Endothelial cell (in vitro differentiated cells): ENCODE data around the gene FGD3. TPM values are rescaled to one million over a fixed set of nuclear protein-coding genes. Genes with fewer than 3 reads are reported as not detected.
"Not testable (repeated sequence)": the region's sequence is repeated elsewhere in the genome, so short reads cannot be mapped to it uniquely, and the experiment has no call there.

Source experiments
- DNase-seq: peaks from one replicate; pipeline ENCODE4 v3.0.0; 2021; ENCODE audit warnings: low spot score
- H3K27ac Mint-ChIP-seq: one replicate; pipeline ENCODE4 v1.8.0; 2021; ENCODE audit warnings: mixed read lengths, inconsistent platforms; ENCODE audit not compliant: unreplicated experiment
- H3K27me3 Mint-ChIP-seq: one replicate; pipeline ENCODE4 v1.8.0; 2021; ENCODE audit warnings: mild to moderate bottlenecking, moderate library complexity, mixed read lengths, inconsistent platforms; ENCODE audit not compliant: unreplicated experiment
- H3K36me3 Mint-ChIP-seq: one replicate; pipeline ENCODE4 v1.8.0; 2021; ENCODE audit warnings: mild to moderate bottlenecking, low read depth, mixed read lengths, inconsistent platforms; ENCODE audit not compliant: unreplicated experiment
- H3K4me1 Mint-ChIP-seq: one replicate; pipeline ENCODE4 v1.8.0; 2021; ENCODE audit warnings: mild to moderate bottlenecking, mixed read lengths, inconsistent platforms; ENCODE audit not compliant: unreplicated experiment
- H3K4me3 Mint-ChIP-seq: one replicate; pipeline ENCODE4 v1.8.0; 2021; ENCODE audit warnings: mild to moderate bottlenecking, mixed read lengths, inconsistent platforms; ENCODE audit not compliant: unreplicated experiment
- H3K9me3 Mint-ChIP-seq: one replicate; pipeline ENCODE4 v1.8.0; 2021; ENCODE audit warnings: mixed read lengths, inconsistent platforms; ENCODE audit not compliant: unreplicated experiment
- total RNA-seq: library from RNA; stranded (reverse); fragmentation: NEBNext Ultra II Directional; extraction: Animal tissue kit (Norgen Biotek cat#: 25700); gene quantifications from one replicate; pipeline ENCODE4 v1.2.1, GENCODE V29; 2021; ENCODE audit not compliant: unreplicated experiment
- TF ChIP-seq, protein P1 (sequence below): fragments of 200-600 bp; sonication (generic); IDR thresholded peaks from one replicate; pipeline ENCODE4 v1.5.0; 2021; ENCODE audit warnings: antibody characterized with exemption; ENCODE audit not compliant: unreplicated experiment

The FGD3 gene
- total RNA-seq, 1 donor from 2014 or later: 1.1 TPM

DNA sequence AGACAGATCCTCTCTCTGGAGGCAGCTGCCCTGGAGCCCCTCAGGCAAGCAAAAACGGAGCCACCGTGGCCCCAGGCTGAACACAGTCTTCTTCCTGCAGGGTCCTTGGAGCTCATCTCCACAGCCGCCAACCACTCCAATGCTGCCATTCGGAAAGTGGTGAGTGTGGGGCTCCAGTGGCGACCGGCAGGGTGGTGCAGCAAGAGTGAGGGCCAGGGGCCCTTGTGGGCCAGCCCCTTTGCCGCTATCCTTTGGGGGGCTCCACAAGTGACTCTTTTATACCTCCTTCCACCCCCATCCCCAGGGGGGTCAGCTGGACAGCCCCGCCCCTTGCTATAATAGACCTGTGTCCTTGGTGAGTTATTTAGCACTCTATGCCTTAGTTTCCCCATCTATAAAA is 63.8 kb downstream of the FGD3 start:
- Mint-ChIP-seq H3K9me3 (no peaks in the 10 kb centered on the region), H3K4me1 (no peaks in the 10 kb centered on the region), H3K36me3 (no peaks in the 10 kb centered on the region), H3K27ac (no peak overlapping the region), H3K27me3 (peaks cover 3% of the 10 kb centered on the region), H3K4me3 (no peak overlapping the region)
- TF ChIP-seq, protein P1, sequence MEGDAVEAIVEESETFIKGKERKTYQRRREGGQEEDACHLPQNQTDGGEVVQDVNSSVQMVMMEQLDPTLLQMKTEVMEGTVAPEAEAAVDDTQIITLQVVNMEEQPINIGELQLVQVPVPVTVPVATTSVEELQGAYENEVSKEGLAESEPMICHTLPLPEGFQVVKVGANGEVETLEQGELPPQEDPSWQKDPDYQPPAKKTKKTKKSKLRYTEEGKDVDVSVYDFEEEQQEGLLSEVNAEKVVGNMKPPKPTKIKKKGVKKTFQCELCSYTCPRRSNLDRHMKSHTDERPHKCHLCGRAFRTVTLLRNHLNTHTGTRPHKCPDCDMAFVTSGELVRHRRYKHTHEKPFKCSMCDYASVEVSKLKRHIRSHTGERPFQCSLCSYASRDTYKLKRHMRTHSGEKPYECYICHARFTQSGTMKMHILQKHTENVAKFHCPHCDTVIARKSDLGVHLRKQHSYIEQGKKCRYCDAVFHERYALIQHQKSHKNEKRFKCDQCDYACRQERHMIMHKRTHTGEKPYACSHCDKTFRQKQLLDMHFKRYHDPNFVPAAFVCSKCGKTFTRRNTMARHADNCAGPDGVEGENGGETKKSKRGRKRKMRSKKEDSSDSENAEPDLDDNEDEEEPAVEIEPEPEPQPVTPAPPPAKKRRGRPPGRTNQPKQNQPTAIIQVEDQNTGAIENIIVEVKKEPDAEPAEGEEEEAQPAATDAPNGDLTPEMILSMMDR: no peak
- no peak for DNase-seq

DNA sequence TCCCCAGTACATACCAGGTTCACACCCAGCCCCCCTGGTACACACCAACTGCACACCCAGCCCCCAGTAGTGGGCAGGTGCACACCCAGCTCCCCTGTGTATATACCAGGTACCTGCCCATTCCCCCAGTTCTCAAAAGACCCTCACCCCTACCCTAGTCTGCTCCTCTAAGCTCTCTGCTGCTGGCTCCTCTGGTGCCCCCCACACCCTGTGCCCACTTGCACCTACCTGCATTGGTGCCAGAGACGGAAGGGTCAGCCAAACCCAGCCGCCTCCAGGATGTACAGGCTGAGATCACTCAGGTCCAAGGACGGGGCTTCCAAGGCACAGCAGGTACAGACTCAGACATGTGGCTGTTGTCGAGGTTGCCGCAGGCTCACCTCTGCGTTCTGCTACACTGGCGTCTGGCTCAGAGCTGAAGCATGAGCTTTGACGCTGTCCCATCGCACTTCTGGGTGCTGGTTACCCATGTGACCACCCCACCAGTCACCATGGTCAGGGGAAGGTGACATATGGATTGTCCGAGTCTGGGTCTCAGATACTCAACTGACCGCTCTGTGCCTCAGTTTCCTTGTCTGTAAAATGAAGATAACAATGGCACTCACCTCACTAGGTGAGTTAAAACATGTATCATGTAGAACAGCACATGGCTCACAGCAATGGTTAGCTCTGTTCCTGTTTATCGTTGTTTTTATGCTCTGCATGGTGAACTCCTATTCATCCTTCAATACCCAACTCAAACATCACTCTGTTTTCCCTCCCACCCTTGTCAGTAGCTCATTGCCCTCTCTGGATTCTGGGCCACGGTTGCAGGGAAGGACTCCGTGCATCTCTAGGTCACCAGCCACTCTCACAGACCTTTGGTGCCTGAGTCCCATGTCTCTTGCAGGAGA is 65.9 kb downstream of the FGD3 start:
- Mint-ChIP-seq H3K4me3 (no peak overlapping the region), H3K4me1 (peaks cover 4% of the 10 kb centered on the region), H3K27ac (no peak overlapping the region), H3K36me3 (no peaks in the 10 kb centered on the region), H3K27me3 (peaks cover 3% of the 10 kb centered on the region), H3K9me3 (no peaks in the 10 kb centered on the region)
- DNase-seq: no peak
- TF ChIP-seq, protein P1: no peak

DNA sequence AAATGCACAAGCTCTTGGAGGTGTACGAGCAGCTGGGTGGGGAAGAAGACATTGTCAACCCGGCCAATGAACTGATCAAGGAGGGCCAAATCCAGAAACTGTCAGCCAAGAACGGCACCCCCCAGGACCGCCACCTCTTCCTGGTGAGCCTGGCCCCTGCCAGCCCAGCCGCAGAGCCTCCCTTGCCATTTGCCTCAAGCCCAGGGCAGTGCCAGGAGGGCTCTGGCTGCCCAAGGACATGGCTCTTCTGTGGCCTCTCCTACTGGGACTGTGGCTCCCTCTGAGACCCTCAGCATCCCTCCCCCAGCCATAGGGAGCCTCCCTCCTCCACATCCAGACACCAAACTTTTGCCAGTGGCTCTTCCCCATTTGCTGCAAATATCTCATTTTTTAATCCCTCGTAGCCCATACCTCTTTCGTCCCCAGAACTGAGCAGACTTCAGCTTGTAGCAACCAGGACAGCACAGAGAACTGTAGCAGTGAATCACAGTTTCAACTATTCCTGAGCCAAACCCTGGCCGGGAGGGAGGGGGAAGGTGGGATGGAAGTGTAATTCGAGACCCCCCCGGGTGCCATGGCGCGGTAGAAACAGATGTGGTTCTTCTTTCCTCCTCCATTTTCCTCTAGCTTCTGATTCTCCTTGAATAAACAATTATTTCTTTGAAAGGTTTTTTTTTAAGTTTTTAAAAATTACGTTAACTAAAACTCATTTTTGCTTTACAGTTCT is 66.7 kb downstream of the FGD3 start:
- H3K9me3 Mint-ChIP-seq: no peaks in the 10 kb centered on the region
- peaks cover 9% of the 10 kb centered on the region for H3K4me1 Mint-ChIP-seq
- H3K27ac Mint-ChIP-seq: no peak overlapping the region
- DNase-seq: no peak
- peaks cover 3% of the 10 kb centered on the region for H3K27me3 Mint-ChIP-seq
- no peaks in the 10 kb centered on the region for H3K36me3 Mint-ChIP-seq
- TF ChIP-seq, protein P1: no peak
- no peak overlapping the region for H3K4me3 Mint-ChIP-seq

DNA sequence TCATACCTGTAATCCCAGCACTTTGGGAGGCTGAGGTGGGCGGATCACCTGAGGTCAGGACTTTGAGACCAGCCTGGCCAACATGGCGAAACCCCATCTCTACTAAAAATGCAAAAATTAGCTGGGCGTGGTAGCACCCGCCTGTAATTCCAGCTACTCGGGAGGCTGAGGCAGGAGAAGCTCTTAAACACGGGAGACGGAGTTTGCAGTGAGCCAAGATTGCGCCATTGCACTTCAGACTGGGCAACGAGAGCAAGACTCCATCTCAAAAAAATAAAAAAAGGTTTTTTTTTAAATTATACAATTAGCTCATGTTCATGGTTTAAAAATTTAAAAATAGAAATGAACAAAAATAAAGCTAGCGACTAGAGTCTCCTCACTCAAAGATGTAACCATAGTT is 67.9 kb downstream of the FGD3 start:
- DNase-seq, H3K4me1 Mint-ChIP-seq, H3K36me3 Mint-ChIP-seq, H3K9me3 Mint-ChIP-seq, H3K27ac Mint-ChIP-seq, H3K4me3 Mint-ChIP-seq: not testable (repeated sequence)
- peaks cover 10% of the 10 kb centered on the region for H3K27me3 Mint-ChIP-seq

DNA sequence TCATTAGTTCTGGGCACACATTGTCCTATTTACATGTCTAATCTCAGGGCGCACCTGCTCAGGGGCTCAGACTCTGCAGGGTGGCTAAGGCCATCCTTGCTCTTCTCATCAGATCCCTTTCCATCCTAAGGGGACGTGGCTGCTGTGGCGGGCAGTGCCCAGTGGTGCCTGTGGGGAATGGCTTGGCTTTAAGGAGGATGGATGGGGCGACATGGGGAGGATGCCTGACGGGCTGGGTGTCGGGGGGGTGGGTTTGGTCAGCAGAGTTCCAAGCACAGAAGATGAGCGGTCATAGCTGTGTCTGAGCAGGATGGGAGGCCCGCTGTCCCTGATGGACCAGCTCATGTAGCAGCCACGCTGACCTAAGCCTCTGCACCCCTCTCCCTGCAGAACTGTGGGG is 70.3 kb downstream of the FGD3 start:
- H3K4me1 Mint-ChIP-seq: peaks cover 9% of the 10 kb centered on the region
- TF ChIP-seq, protein P1: no peak
- H3K27me3 Mint-ChIP-seq: peaks cover 14% of the 10 kb centered on the region
- H3K9me3 Mint-ChIP-seq: no peaks in the 10 kb centered on the region
- H3K36me3 Mint-ChIP-seq: peaks cover 6% of the 10 kb centered on the region
- H3K4me3 Mint-ChIP-seq: no peak overlapping the region
- DNase-seq: no peak
- no peak overlapping the region for H3K27ac Mint-ChIP-seq
